K562 (cell line): ENCODE measurements around the gene MYH6.

Experiments
- KLF1 ChIP-seq: fragments of 450-650 bp; IDR thresholded peaks from 2 replicates; pipeline ENCODE4 v1.6.1; 2016; ENCODE audit warnings: missing genetic modification characterization, missing compliant biosample characterization
- KLF16 ChIP-seq: IDR thresholded peaks from 2 replicates; pipeline ENCODE4 v1.6.1; 2016; ENCODE audit warnings: antibody characterized with exemption
- MXI1 ChIP-seq: IDR thresholded peaks from 2 replicates; pipeline ENCODE4 v1.6.1; 2011; ENCODE audit warnings: low read depth, mild to moderate bottlenecking, improper control_type of control experiment, low read length
- NCOA4 ChIP-seq: fragments of 450-650 bp; IDR thresholded peaks from 2 replicates; pipeline ENCODE4 v1.6.1; 2018; ENCODE audit warnings: mild to moderate bottlenecking; ENCODE audit not compliant: partially characterized antibody
- RNF2 ChIP-seq: sonication (generic); IDR thresholded peaks from 2 replicates; pipeline ENCODE4 v1.6.1; 2016
- SIN3A ChIP-seq, 2 experiments: fragments of 150-350 bp in 1 of 2; IDR thresholded peaks; 2 replicates each; pipeline ENCODE4 v1.6.1; 2011 to 2016; ENCODE audit warnings: borderline replicate concordance in 2 of 2, low read depth in 2 of 2, low read length in 2 of 2, mild to moderate bottlenecking in 2 of 2, moderate library complexity in 2 of 2; ENCODE audit not compliant: control insufficient read depth in 1 of 2
- ZNF57 ChIP-seq: fragments of 450-650 bp; formaldehyde crosslinking; IDR thresholded peaks from 2 replicates; pipeline ENCODE4 v1.4.0; 2020; ENCODE audit warnings: mild to moderate bottlenecking, moderate library complexity
- TF ChIP-seq, protein P1 (sequence below), 3 experiments: IDR thresholded peaks in 2 of 3; conservative IDR thresholded peaks in 1 of 3; 2 replicates each; pipeline ENCODE4 v1.5.1; 2011 to 2012; ENCODE audit warnings: low read length in 3 of 3, mild to moderate bottlenecking in 3 of 3, control low read depth in 2 of 3, improper control_type of control experiment in 1 of 3, inconsistent platforms in 1 of 3, low read depth in 1 of 3, mixed read lengths in 1 of 3, moderate library complexity in 1 of 3; ENCODE audit not compliant: insufficient read depth in 2 of 3
- TF ChIP-seq, protein P2 (sequence below): fragments of 250-450 bp; sonication (Bioruptor Pico); IDR thresholded peaks from 2 replicates; pipeline ENCODE4 v1.8.0; 2021; ENCODE audit warnings: mild to moderate bottlenecking, moderate library complexity

DNA sequence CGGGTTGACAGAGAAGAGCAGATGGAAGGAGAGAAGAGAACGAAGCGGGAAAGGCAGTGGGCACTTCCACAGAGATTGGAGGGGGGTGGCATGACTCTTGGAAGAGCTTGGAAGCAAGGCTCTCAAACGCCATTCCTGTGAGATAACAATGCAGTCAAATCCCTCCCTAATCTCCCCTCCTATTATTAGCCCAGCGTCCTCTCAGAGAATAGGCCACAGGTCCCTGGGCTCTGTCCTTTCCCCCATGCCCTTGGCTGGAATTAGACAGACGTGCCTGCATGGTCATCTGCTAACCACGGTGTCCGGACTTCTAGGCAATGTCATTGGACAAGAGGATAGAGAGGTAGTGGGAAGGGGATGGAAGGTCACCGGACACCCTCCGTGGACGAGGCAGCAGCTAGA lies 35.3 kb upstream of the MYH6 start:
- no peak for TF ChIP-seq SIN3A (IDR thresholded peaks at IDR 0.05; ENCODE audit: borderline replicate concordance in 2 of 2, control insufficient read depth in 1 of 2, low read depth in 2 of 2, low read length in 2 of 2)
- TF ChIP-seq NCOA4: no peak
- TF ChIP-seq ZNF57 (CRISPR knock-in tag): no peak
- TF ChIP-seq, protein P1, sequence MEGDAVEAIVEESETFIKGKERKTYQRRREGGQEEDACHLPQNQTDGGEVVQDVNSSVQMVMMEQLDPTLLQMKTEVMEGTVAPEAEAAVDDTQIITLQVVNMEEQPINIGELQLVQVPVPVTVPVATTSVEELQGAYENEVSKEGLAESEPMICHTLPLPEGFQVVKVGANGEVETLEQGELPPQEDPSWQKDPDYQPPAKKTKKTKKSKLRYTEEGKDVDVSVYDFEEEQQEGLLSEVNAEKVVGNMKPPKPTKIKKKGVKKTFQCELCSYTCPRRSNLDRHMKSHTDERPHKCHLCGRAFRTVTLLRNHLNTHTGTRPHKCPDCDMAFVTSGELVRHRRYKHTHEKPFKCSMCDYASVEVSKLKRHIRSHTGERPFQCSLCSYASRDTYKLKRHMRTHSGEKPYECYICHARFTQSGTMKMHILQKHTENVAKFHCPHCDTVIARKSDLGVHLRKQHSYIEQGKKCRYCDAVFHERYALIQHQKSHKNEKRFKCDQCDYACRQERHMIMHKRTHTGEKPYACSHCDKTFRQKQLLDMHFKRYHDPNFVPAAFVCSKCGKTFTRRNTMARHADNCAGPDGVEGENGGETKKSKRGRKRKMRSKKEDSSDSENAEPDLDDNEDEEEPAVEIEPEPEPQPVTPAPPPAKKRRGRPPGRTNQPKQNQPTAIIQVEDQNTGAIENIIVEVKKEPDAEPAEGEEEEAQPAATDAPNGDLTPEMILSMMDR (IDR thresholded peaks at IDR 0.05 in 2 of 3, conservative IDR thresholded peaks at IDR 0.05 in 1 of 3; ENCODE audit: insufficient read depth in 2 of 3, low read depth in 1 of 3, low read length in 3 of 3): no peak
- no peak for TF ChIP-seq MXI1
- TF ChIP-seq KLF1 (tag): no peak
- TF ChIP-seq KLF16: no peak
- no peak for TF ChIP-seq RNF2
- TF ChIP-seq, protein P2, sequence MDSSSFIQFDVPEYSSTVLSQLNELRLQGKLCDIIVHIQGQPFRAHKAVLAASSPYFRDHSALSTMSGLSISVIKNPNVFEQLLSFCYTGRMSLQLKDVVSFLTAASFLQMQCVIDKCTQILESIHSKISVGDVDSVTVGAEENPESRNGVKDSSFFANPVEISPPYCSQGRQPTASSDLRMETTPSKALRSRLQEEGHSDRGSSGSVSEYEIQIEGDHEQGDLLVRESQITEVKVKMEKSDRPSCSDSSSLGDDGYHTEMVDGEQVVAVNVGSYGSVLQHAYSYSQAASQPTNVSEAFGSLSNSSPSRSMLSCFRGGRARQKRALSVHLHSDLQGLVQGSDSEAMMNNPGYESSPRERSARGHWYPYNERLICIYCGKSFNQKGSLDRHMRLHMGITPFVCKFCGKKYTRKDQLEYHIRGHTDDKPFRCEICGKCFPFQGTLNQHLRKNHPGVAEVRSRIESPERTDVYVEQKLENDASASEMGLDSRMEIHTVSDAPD (CRISPR knock-in tag): no peak
